HG03064 (cell line): Measurements from ENCODE around the gene POLR3GL.

ENCODE experiments used
- ATAC-seq: cut with Tn5 transposase; IDR thresholded peaks from one replicate; pipeline ENCODE4 v1.9.1; 2021; ENCODE audit warnings: low read depth; ENCODE audit not compliant: unreplicated experiment

POLR3GL gene

GRCh38 chr1:145972580-145972979 lies 8.1 kb downstream of the POLR3GL start:
- ATAC-seq, result no peak

GRCh38 chr1:145974721-145975120 lies 10.2 kb downstream of the POLR3GL start:
- no peak for ATAC-seq

- no peak for ATAC-seq
These were observed 10.7 kb downstream of the POLR3GL start for GRCh38 chr1:145975216-145975615.

- ATAC-seq, result no peak
These were observed 12.5 kb downstream of the POLR3GL start for GRCh38 chr1:145977016-145977415.

GRCh38 chr1:145977486-145978470 lies 13.3 kb downstream of the POLR3GL start:
- ATAC-seq, result no peak

GRCh38 chr1:145978471-145978853 lies 14.0 kb downstream of the POLR3GL start:
- no peak for ATAC-seq

GRCh38 chr1:145978854-145979745 lies 14.6 kb downstream of the POLR3GL start:
- ATAC-seq, result peak; percentile 77

- peak; percentile 12 for ATAC-seq
These were observed 15.4 kb downstream of the POLR3GL start for GRCh38 chr1:145979746-145980456.

GRCh38 chr1:145980457-145980994 lies 16.0 kb downstream of the POLR3GL start:
- ATAC-seq, result no peak

GRCh38 chr1:145982010-145982723 lies 17.7 kb downstream of the POLR3GL start:
- no peak for ATAC-seq

GRCh38 chr1:145983206-145983675 lies 18.8 kb downstream of the POLR3GL start:
- no peak for ATAC-seq

- no peak for ATAC-seq
These were observed 19.7 kb downstream of the POLR3GL start for GRCh38 chr1:145983960-145984830.

- ATAC-seq, result no peak
These were observed 20.6 kb downstream of the POLR3GL start for GRCh38 chr1:145985129-145985501.

GRCh38 chr1:145985502-145986439 lies 21.3 kb downstream of the POLR3GL start:
- no peak for ATAC-seq

- no peak for ATAC-seq
These were observed 22.1 kb downstream of the POLR3GL start for GRCh38 chr1:145986551-145986950.

- ATAC-seq, result no peak
These were observed 23.4 kb downstream of the POLR3GL start for GRCh38 chr1:145987926-145988325.

GRCh38 chr1:145988773-145989172 lies 24.3 kb downstream of the POLR3GL start:
- no peak for ATAC-seq
